Metanephros (tissue), 1 donor: ENCODE data around the gene SERAC1. TPM values are rescaled to one million over a fixed set of nuclear protein-coding genes. Genes with fewer than 3 reads are reported as not detected.

Experiments used
- total RNA-seq: library from RNA; depleted of rRNA; stranded (reverse); fragments of >200 nt; gene quantifications from one replicate; pipeline ENCODE4 v1.2.3, GENCODE V29; 2014

SERAC1 gene
- 10.1 TPM for total RNA-seq

DNA sequence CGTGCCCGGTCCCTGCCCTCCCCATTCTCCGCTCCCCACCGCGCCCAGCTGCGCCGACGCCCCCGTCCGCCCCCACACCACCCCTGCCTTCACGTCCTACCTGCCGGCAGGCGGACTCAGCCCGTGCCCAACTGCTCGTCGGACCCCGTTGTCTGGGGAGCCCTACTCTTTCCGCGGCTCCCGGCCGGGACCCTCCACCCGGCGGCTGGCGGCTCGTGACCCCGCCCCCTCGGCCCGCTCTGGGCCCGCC lies at the start of gene SERAC1:
SERAC1 (minus strand) TSS at position 223 of the 250 bp plus-strand sequence. CDS start 9,899 bp downstream, outside the sequence.

Other genes with a start within 250 kb of the SERAC1 start
- gene SYNJ2, start 186.4 kb downstream of the SERAC1 start, total RNA-seq = 12.3 TPM
- 4.1 TPM for gene GTF2H5, start 88 bp upstream of the SERAC1 start, total RNA-seq
- 160 TPM for gene TULP4, start 144.2 kb upstream of the SERAC1 start, total RNA-seq